Liver (tissue), 9 donors: Measurements from ENCODE around the gene PPP4R2. TPM values are rescaled to one million over a fixed set of nuclear protein-coding genes. Genes with fewer than 3 reads are reported as not detected.
A peak's percentile ranks its signal among the peaks of the same experiment; 100 is the strongest.

ENCODE experiments used
- DNase-seq: peaks from one replicate; pipeline ENCODE4 v3.0.0-alpha.2; 2017; ENCODE audit warnings: low spot score
- H3K27ac ChIP-seq, 2 donors: one replicate each; pipeline ENCODE4 v1.7.0; 2013; ENCODE audit warnings: inconsistent platforms in 2 of 2, low read length in 2 of 2, control low read depth in 1 of 2, low read depth in 1 of 2, mild to moderate bottlenecking in 1 of 2
- H3K27me3 ChIP-seq, 4 donors: one replicate each; pipeline versions ENCODE4 v1.6.1 to v1.7.0; 2013; ENCODE audit warnings: low read length in 3 of 4, inconsistent platforms in 1 of 4, mild to moderate bottlenecking in 1 of 4, moderate library complexity in 1 of 4; ENCODE audit not compliant: control insufficient read depth in 4 of 4, insufficient read depth in 4 of 4
- H3K36me3 ChIP-seq, 4 donors: one replicate each; pipeline versions ENCODE4 v1.6.1 to v1.7.0; 2013; ENCODE audit warnings: low read length in 3 of 4, mild to moderate bottlenecking in 3 of 4, low read depth in 1 of 4, moderate library complexity in 1 of 4; ENCODE audit not compliant: control insufficient read depth in 4 of 4, insufficient read depth in 3 of 4
- H3K4me1 ChIP-seq, 4 donors: one replicate each; pipeline versions ENCODE4 v1.6.1 to v1.7.0; 2013; ENCODE audit warnings: low read length in 3 of 4, mild to moderate bottlenecking in 3 of 4, moderate library complexity in 1 of 4; ENCODE audit not compliant: control insufficient read depth in 4 of 4, insufficient read depth in 4 of 4
- H3K4me3 ChIP-seq, 3 donors: one replicate each; pipeline versions ENCODE4 v1.6.1 to v1.7.0; 2013; ENCODE audit warnings: low read length in 3 of 3, control low read depth in 1 of 3, low read depth in 1 of 3, mild to moderate bottlenecking in 1 of 3
- H3K9ac ChIP-seq, 2 donors: one replicate each; pipeline ENCODE4 v1.7.0; 2013; ENCODE audit warnings: low read length in 2 of 2, mild to moderate bottlenecking in 2 of 2, moderate library complexity in 2 of 2, control low read depth in 1 of 2, low read depth in 1 of 2
- H3K9me3 ChIP-seq, 4 donors: one replicate each; pipeline versions ENCODE4 v1.6.1 to v1.7.0; 2013; ENCODE audit warnings: low read length in 3 of 4; ENCODE audit not compliant: control insufficient read depth in 4 of 4
- ATF3 ChIP-seq: IDR thresholded peaks from 2 replicates; pipeline ENCODE4 v1.6.1; 2016; ENCODE audit warnings: antibody characterized with exemption
- EGR1 ChIP-seq, 2 donors: IDR thresholded peaks; 2 replicates each; pipeline ENCODE4 v1.6.1; 2016 to 2018; ENCODE audit warnings: antibody characterized with exemption in 2 of 2, low read depth in 2 of 2
- FOXA1 ChIP-seq: IDR thresholded peaks from 2 replicates; pipeline ENCODE4 v1.6.1; 2016; ENCODE audit warnings: antibody characterized with exemption
- FOXA2 ChIP-seq: IDR thresholded peaks from 2 replicates; pipeline ENCODE4 v1.6.1; 2016; ENCODE audit warnings: antibody characterized with exemption
- GABPA ChIP-seq, 2 donors: IDR thresholded peaks in 1 of 2; conservative IDR thresholded peaks in 1 of 2; 2 replicates each; pipeline ENCODE4 v1.6.1; 2016; ENCODE audit warnings: antibody characterized with exemption in 2 of 2, mild to moderate bottlenecking in 1 of 2, moderate library complexity in 1 of 2
- HNF4A ChIP-seq, 2 donors: conservative IDR thresholded peaks; 2 replicates each; pipeline ENCODE4 v1.6.1; 2016; ENCODE audit warnings: antibody characterized with exemption in 2 of 2, mild to moderate bottlenecking in 2 of 2
- HNF4G ChIP-seq: IDR thresholded peaks from 2 replicates; pipeline ENCODE4 v1.6.1; 2016; ENCODE audit warnings: antibody characterized with exemption
- JUND ChIP-seq, 2 donors: IDR thresholded peaks; 2 replicates each; pipeline ENCODE4 v1.6.1; 2016; ENCODE audit warnings: antibody characterized with exemption in 2 of 2
- NR2F2 ChIP-seq: IDR thresholded peaks from 2 replicates; pipeline ENCODE4 v1.6.1; 2016; ENCODE audit warnings: antibody characterized with exemption
- RAD21 ChIP-seq, 2 donors: IDR thresholded peaks; 2 replicates each; pipeline ENCODE4 v1.6.1; 2016; ENCODE audit warnings: antibody characterized with exemption in 2 of 2, mild to moderate bottlenecking in 2 of 2
- RXRA ChIP-seq, 2 donors: IDR thresholded peaks; 2 replicates each; pipeline ENCODE4 v1.6.1; 2017 to 2018; ENCODE audit warnings: antibody characterized with exemption in 2 of 2, mild to moderate bottlenecking in 1 of 2
- SP1 ChIP-seq: IDR thresholded peaks from 2 replicates; pipeline ENCODE4 v1.6.1; 2018; ENCODE audit warnings: antibody characterized with exemption, mild to moderate bottlenecking
- TAF1 ChIP-seq: conservative IDR thresholded peaks from 2 replicates; pipeline ENCODE4 v1.6.1; 2016; ENCODE audit warnings: antibody characterized with exemption, mild to moderate bottlenecking
- YY1 ChIP-seq: IDR thresholded peaks from 2 replicates; pipeline ENCODE4 v1.6.1; 2016; ENCODE audit warnings: antibody characterized with exemption, mild to moderate bottlenecking
- WGBS: extraction: QIAGEN DNeasy Blood & Tissue Kit; methylation state at CpG from one replicate; pipeline ENCODE4 v1.1.7; 2013; 5-methylcytosine and 5-hydroxymethylcytosine counted together
- polyA plus RNA-seq, 2 donors: library from polyadenylated mRNA; stranded (reverse) in 1 of 2; unstranded in 1 of 2; fragments of 200-250 nt in 1 of 2; fragments of >200 nt in 1 of 2; fragmentation: Nextera tagmentation in 1 of 2; extraction: Ambion mirVana in 1 of 2; gene quantifications; one replicate each; pipeline versions ENCODE4 v1.2.1 to v1.2.3, GENCODE V29; 2013 to 2015
- total RNA-seq, 2 donors: library from RNA; depleted of rRNA; stranded (reverse); fragments of >200 nt; gene quantifications; one replicate each; pipeline ENCODE4 v1.2.3, GENCODE V29; 2014
- TF ChIP-seq, protein P1 (sequence below): fragments of 150-350 bp; IDR thresholded peaks from 2 replicates; pipeline ENCODE4 v1.5.1; 2017; ENCODE audit warnings: improper control_type of control experiment, low read depth, low read length; ENCODE audit not compliant: missing input control
- TF ChIP-seq, protein P2 (sequence below): IDR thresholded peaks from 2 replicates; pipeline ENCODE4 v1.6.1; 2016; ENCODE audit warnings: antibody characterized with exemption
- TF ChIP-seq, protein P3 (sequence below): IDR thresholded peaks from 2 replicates; pipeline ENCODE4 v1.6.1; 2016; ENCODE audit warnings: antibody characterized with exemption
- TF ChIP-seq, protein P4 (sequence below): IDR thresholded peaks from 2 replicates; pipeline ENCODE4 v1.6.1; 2016; ENCODE audit warnings: antibody characterized with exemption, mild to moderate bottlenecking
- donor health status: healthy.
- donor health status: healthy.
- donor health status: healthy.
- donor health status: healthy.
- donor health status: healthy.

PPP4R2 gene
- total and polyA plus RNA-seq, 4 donors: 12.2 to 35.9 (median 33.7) TPM

DNA sequence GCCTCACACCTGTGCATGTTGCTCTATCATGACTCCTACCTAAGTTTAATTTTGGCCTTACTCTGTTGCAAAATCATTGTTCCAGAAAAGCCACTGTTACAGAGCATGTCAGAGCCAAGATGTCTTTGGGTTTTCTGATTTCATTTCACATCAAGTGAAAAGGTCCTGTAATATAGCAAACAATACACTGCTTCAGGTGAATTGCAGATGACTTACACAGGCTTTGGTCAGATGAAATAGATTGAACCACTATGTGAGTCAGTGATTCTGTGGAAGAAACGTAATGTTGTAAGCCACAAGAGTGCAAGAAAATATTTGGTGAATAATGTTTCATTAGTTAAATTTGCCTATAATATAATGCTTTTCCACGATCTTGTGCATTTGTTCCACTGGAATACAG is 87.6 kb downstream of the PPP4R2 start:
- no peak for TF ChIP-seq NR2F2
- TF ChIP-seq, protein P1, sequence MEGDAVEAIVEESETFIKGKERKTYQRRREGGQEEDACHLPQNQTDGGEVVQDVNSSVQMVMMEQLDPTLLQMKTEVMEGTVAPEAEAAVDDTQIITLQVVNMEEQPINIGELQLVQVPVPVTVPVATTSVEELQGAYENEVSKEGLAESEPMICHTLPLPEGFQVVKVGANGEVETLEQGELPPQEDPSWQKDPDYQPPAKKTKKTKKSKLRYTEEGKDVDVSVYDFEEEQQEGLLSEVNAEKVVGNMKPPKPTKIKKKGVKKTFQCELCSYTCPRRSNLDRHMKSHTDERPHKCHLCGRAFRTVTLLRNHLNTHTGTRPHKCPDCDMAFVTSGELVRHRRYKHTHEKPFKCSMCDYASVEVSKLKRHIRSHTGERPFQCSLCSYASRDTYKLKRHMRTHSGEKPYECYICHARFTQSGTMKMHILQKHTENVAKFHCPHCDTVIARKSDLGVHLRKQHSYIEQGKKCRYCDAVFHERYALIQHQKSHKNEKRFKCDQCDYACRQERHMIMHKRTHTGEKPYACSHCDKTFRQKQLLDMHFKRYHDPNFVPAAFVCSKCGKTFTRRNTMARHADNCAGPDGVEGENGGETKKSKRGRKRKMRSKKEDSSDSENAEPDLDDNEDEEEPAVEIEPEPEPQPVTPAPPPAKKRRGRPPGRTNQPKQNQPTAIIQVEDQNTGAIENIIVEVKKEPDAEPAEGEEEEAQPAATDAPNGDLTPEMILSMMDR: no peak
- TF ChIP-seq HNF4A (conservative IDR thresholded peaks at IDR 0.05): no peak
- no peak for TF ChIP-seq HNF4G
- TF ChIP-seq TAF1: no peak
- no peak for TF ChIP-seq JUND (IDR thresholded peaks at IDR 0.05)
- no peak for TF ChIP-seq RAD21 (IDR thresholded peaks at IDR 0.05)
- TF ChIP-seq, protein P2, sequence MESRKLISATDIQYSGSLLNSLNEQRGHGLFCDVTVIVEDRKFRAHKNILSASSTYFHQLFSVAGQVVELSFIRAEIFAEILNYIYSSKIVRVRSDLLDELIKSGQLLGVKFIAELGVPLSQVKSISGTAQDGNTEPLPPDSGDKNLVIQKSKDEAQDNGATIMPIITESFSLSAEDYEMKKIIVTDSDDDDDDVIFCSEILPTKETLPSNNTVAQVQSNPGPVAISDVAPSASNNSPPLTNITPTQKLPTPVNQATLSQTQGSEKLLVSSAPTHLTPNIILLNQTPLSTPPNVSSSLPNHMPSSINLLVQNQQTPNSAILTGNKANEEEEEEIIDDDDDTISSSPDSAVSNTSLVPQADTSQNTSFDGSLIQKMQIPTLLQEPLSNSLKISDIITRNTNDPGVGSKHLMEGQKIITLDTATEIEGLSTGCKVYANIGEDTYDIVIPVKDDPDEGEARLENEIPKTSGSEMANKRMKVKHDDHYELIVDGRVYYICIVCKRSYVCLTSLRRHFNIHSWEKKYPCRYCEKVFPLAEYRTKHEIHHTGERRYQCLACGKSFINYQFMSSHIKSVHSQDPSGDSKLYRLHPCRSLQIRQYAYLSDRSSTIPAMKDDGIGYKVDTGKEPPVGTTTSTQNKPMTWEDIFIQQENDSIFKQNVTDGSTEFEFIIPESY: no peak
- TF ChIP-seq RXRA (IDR thresholded peaks at IDR 0.05): no peak
- no peak for TF ChIP-seq EGR1 (IDR thresholded peaks at IDR 0.05; ENCODE audit: low read depth in 2 of 2)
- no peak for TF ChIP-seq GABPA (IDR thresholded peaks at IDR 0.05 in 1 of 2, conservative IDR thresholded peaks at IDR 0.05 in 1 of 2)
- TF ChIP-seq, protein P3, sequence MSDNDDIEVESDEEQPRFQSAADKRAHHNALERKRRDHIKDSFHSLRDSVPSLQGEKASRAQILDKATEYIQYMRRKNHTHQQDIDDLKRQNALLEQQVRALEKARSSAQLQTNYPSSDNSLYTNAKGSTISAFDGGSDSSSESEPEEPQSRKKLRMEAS: no peak
- TF ChIP-seq ATF3: no peak
- no peak for TF ChIP-seq FOXA1
- TF ChIP-seq FOXA2: no peak
- TF ChIP-seq SP1: no peak
- TF ChIP-seq YY1: no peak
- H3K4me3 ChIP-seq: no peak overlapping the region
- H3K9ac ChIP-seq: no peak overlapping the region
- H3K27me3 ChIP-seq: no peaks in the 10 kb centered on the region
- H3K27ac ChIP-seq: no peak overlapping the region
- no peak for DNase-seq
- H3K4me1 ChIP-seq: no peaks in the 10 kb centered on the region
- 89% methylated on average over 2 of the region's 2 CpGs for WGBS
- no peaks in the 10 kb centered on the region for H3K36me3 ChIP-seq
- no peaks in the 10 kb centered on the region for H3K9me3 ChIP-seq

DNA sequence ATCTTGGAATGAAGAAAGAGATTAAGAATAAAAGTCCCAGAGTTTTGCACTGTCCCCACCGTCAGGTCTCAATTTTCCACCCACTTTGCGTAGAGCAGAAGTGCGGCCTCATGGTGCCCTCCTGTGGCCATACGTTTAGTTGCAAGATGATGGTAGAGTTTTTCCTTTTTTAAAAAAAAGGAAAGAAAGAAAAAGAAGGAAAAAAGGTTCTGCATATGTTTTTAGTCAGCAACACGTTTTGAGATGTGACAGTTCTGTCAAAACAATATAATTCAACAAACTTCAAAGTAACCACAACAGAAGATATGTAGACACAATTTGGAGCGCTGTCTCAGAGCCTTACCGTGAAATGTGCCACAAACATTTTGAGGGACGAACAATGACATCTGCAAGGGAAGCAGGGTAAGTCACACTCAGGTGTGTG is 89.5 kb downstream of the PPP4R2 start:
- Histone ChIP-seq H3K27me3 (no peaks in the 10 kb centered on the region), H3K27ac (no peak overlapping the region), H3K9me3 (no peaks in the 10 kb centered on the region), H3K4me3 (no peak overlapping the region), H3K4me1 (no peaks in the 10 kb centered on the region), H3K36me3 (no peaks in the 10 kb centered on the region), H3K9ac (no peak overlapping the region)
- WGBS: 27% methylated on average over 8 of the region's 8 CpGs
- peak; percentile 50 for DNase-seq
- TF ChIP-seq, protein P4, sequence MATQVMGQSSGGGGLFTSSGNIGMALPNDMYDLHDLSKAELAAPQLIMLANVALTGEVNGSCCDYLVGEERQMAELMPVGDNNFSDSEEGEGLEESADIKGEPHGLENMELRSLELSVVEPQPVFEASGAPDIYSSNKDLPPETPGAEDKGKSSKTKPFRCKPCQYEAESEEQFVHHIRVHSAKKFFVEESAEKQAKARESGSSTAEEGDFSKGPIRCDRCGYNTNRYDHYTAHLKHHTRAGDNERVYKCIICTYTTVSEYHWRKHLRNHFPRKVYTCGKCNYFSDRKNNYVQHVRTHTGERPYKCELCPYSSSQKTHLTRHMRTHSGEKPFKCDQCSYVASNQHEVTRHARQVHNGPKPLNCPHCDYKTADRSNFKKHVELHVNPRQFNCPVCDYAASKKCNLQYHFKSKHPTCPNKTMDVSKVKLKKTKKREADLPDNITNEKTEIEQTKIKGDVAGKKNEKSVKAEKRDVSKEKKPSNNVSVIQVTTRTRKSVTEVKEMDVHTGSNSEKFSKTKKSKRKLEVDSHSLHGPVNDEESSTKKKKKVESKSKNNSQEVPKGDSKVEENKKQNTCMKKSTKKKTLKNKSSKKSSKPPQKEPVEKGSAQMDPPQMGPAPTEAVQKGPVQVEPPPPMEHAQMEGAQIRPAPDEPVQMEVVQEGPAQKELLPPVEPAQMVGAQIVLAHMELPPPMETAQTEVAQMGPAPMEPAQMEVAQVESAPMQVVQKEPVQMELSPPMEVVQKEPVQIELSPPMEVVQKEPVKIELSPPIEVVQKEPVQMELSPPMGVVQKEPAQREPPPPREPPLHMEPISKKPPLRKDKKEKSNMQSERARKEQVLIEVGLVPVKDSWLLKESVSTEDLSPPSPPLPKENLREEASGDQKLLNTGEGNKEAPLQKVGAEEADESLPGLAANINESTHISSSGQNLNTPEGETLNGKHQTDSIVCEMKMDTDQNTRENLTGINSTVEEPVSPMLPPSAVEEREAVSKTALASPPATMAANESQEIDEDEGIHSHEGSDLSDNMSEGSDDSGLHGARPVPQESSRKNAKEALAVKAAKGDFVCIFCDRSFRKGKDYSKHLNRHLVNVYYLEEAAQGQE: no peak
- TF ChIP-seq RAD21 (IDR thresholded peaks at IDR 0.05): peak; percentile 97 to 98
- TF ChIP-seq GABPA (IDR thresholded peaks at IDR 0.05 in 1 of 2, conservative IDR thresholded peaks at IDR 0.05 in 1 of 2): no peak
- TF ChIP-seq, protein P1: peak; percentile 82
- no peak for TF ChIP-seq NR2F2
- TF ChIP-seq EGR1 (IDR thresholded peaks at IDR 0.05; ENCODE audit: low read depth in 2 of 2): no peak
